ENCODE results near the gene ZNF579. TPM values are rescaled to one million over a fixed set of nuclear protein-coding genes. Genes with fewer than 3 reads are reported as not detected.

Gene ZNF579
- total and polyA plus RNA-seq, 2 of the 8 experiments (the other 6 are each of a cell fraction or from before 2014, with no cell fraction given): 10.0 to 18.9 TPM

GRCh38 chr19:55592391-55593090, 11.9 kb upstream of the ZNF579 start:
- Histone ChIP-seq H4K8ac (ENCODE audit: extremely low read depth, insufficient read depth, low read length) (peak overlapping the region; percentile 78), H4K20me1 (replicated peaks in 1 of 2; ENCODE audit: control insufficient read depth in 1 of 2, insufficient read depth in 2 of 2, low read length in 2 of 2) (peaks cover 0 to 2% of the 10 kb centered on the region in 2 experiments), H3K23ac (ENCODE audit: insufficient read length) (no peak overlapping the region), H2AK5ac (ENCODE audit: low read depth, low read length) (no peak overlapping the region), H2BK20ac (ENCODE audit: low read length) (no peak overlapping the region), H3K4me3 (ENCODE audit: extremely low read depth in 1 of 4, insufficient read depth in 2 of 4, low read depth in 3 of 4, low read length in 4 of 4) (peak overlapping the region in 2 of 4 experiments; percentile 23 to 48; a peak in 4 of 8 replicates), H2BK5ac (ENCODE audit: low read depth, low read length) (0 out of 2 replicates have a peak overlapping the region, but pooled peaks have one; percentile 24), H2AFZ (ENCODE audit: low read length) (no peak overlapping the region), H3K27ac (ENCODE audit: low read depth, low read length) (no peak overlapping the region), H3K4me1 (replicated peaks in 1 of 4; ENCODE audit: control insufficient read depth in 3 of 4, insufficient read depth in 4 of 4, low read length in 3 of 4) (peaks cover 0 to 8% (median 3%) of the 10 kb centered on the region in 4 experiments; a peak in 4 of 7 replicates), H3K27me3 (replicated peaks in 1 of 4; ENCODE audit: control insufficient read depth in 3 of 4, extremely low read depth in 1 of 4, insufficient read depth in 3 of 4, low read length in 3 of 4) (peaks cover 0 to 2% (median 0%) of the 10 kb centered on the region in 4 experiments; a peak in 1 of 7 replicates), H3K36me3 (ENCODE audit: control insufficient read depth in 2 of 4, insufficient read depth in 4 of 4, low read length in 3 of 4) (peaks cover 0 to 10% (median 8%) of the 10 kb centered on the region in 4 experiments; a peak in 3 of 8 replicates), H3K18ac (ENCODE audit: extremely low read depth, low read length) (no peak overlapping the region), H3K4ac (replicated peaks; ENCODE audit: insufficient read length, low read depth, low read length) (no peak overlapping the region), H3K56ac (replicated peaks; ENCODE audit: insufficient read length, low read depth, low read length) (no peak overlapping the region), H3K79me1 (ENCODE audit: low read depth, low read length) (no peaks in the 10 kb centered on the region; the same call in 1 of the 2 replicates), H3K9me3 (ENCODE audit: insufficient read depth in 2 of 2, low read depth in 1 of 2, low read length in 1 of 2) (no peaks in the 10 kb centered on the region), H2BK15ac (ENCODE audit: low read length) (peak overlapping the region; percentile 61; the same call in 1 of the 2 replicates), H3K79me2 (ENCODE audit: control insufficient read depth in 1 of 2, insufficient read depth in 2 of 2, low read length in 2 of 2) (no peaks in the 10 kb centered on the region), H2BK12ac (ENCODE audit: low read depth, low read length) (no peak overlapping the region), H4K5ac (ENCODE audit: insufficient read length, low read depth, low read length) (no peak overlapping the region), H3K4me2 (ENCODE audit: insufficient read depth in 1 of 2, low read depth in 2 of 2, low read length in 2 of 2) (peak overlapping the region; percentile 59 to 74), H3K23me2 (ENCODE audit: low read depth, low read length) (no peaks in the 10 kb centered on the region; the same call in 1 of the 2 replicates), H4K91ac (replicated peaks; ENCODE audit: insufficient read length, low read length) (no peak overlapping the region), H2BK120ac (replicated peaks; ENCODE audit: low read depth, low read length) (no peak overlapping the region), H3K9ac (replicated peaks in 1 of 4; ENCODE audit: extremely low read depth in 1 of 4, low read depth in 3 of 4, low read length in 3 of 4) (no peak overlapping the region), H3K14ac (ENCODE audit: insufficient read length) (no peak overlapping the region)
- CTCF ChIA-PET (ENCODE audit: partially characterized antibody): interaction anchor here (3.4 kb wide), 1 partner anchor 14 kb away, joined by 12 read pairs; the partner anchor contains the start of gene ZNF865
- POLR2A ChIA-PET (ENCODE audit: partially characterized antibody): interaction anchor here (0.9 to 2.7 kb wide), 7 partner anchors 12 to 108 kb away, joined by 3 to 18 read pairs (median 6); partner anchors contain the start of genes NAT14, ZNF579 and ZNF865
- TF ChIP-seq, protein P1, sequence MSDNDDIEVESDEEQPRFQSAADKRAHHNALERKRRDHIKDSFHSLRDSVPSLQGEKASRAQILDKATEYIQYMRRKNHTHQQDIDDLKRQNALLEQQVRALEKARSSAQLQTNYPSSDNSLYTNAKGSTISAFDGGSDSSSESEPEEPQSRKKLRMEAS (IDR thresholded peaks at IDR 0.05): 0 out of 2 replicates have a peak, but pooled peaks have one; percentile 50
- TF ChIP-seq CHD2 (IDR thresholded peaks at IDR 0.05; ENCODE audit: low read length) (no peak), JUN (IDR thresholded peaks at IDR 0.05; ENCODE audit: low read depth, low read length) (no peak)
- TF ChIP-seq, protein P2, sequence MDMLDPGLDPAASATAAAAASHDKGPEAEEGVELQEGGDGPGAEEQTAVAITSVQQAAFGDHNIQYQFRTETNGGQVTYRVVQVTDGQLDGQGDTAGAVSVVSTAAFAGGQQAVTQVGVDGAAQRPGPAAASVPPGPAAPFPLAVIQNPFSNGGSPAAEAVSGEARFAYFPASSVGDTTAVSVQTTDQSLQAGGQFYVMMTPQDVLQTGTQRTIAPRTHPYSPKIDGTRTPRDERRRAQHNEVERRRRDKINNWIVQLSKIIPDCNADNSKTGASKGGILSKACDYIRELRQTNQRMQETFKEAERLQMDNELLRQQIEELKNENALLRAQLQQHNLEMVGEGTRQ (IDR thresholded peaks at IDR 0.05; ENCODE audit: low read length): no peak
- DNase-seq (ENCODE audit: low read depth in 1 of 2, low spot score in 2 of 2) (peak in 1 of 2 experiments; percentile 45), FAIRE-seq (no peak)
- WGBS, 2 experiments (ENCODE audit: extremely low coverage in 1 of 2, insufficient coverage in 1 of 2, insufficient read length in 1 of 2, insufficient replicate concordance in 2 of 2, low coverage in 1 of 2, low lambda C conversion rate in 2 of 2, missing lambda C conversion rate in 1 of 2): 97% methylated on average over 19 of the region's 73 CpGs; no CpG with 5 or more reads in 1 of the 2 experiments

Data from H1 (cell line).